ENCODE results near the gene PRDX2.
A peak's percentile ranks its signal among the peaks of the same experiment; 100 is the strongest.

Gene PRDX2

DNA sequence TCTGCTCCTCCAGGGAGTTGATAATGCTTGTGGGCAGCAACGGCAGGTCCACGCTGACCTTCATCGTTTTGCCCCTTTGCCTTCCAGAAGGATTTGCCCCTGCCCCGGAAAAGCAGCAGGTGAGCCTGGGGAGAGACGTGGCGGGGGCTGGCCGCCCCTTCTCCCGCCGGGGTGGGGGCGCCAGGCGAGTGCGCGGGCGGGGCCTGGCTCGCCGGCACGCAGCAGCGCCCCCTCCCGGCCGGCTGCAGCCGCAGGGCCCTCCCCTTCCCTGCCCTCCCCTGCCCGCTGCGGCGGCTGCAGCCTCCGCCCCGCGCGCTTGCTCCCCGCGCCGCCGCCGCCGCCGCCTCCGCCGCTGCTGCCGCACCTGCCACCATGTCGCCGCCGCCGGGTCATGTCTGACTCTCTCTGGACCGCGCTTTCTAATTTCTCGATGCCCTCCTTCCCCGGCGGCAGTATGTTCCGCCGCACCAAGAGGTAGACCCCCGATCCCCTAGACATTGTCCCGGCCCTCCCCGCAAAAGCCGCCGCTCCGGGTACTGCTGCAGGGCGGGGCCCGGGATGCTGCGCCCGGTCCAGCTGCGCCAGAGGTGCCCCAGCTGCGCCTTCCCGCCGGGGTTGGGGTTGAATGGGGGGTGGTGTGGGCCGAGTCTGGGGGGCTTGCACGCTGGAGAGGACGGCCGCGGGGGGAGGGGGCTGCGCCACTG is 36.7 kb upstream of the PRDX2 start, which contains the start of gene MAST1:
Gene MAST1 (plus strand): TSS at position 334 of the 704 bp plus-strand sequence. CDS start 58 bp downstream, at position 392.
- peak within 1 kb of the TSS in 1 of 2 donors; percentile 52 for H3K4me3 ChIP-seq (ENCODE audit: low read length in 2 of 2)
- no peak within 1 kb of the TSS for H3K9ac ChIP-seq (ENCODE audit: low read length in 2 of 2)
- H3K4me1 ChIP-seq (ENCODE audit: control insufficient read depth, insufficient read depth, low read length), result peaks cover 18% of the 10 kb centered on the region
- H3K27ac ChIP-seq (ENCODE audit: low read length), result no peak within 1 kb of the TSS
- no peaks in the 10 kb centered on the region for H3K36me3 ChIP-seq (ENCODE audit: control insufficient read depth in 2 of 2, insufficient read depth in 2 of 2, low read length in 2 of 2)
- H3K27me3 ChIP-seq (ENCODE audit: control insufficient read depth in 1 of 2, insufficient read depth in 2 of 2, low read length in 2 of 2), result peaks cover 75 to 86% of the 10 kb centered on the region in 2 donors
- no peaks in the 10 kb centered on the region for H3K9me3 ChIP-seq (ENCODE audit: control insufficient read depth in 2 of 2, low read length in 2 of 2)

DNA sequence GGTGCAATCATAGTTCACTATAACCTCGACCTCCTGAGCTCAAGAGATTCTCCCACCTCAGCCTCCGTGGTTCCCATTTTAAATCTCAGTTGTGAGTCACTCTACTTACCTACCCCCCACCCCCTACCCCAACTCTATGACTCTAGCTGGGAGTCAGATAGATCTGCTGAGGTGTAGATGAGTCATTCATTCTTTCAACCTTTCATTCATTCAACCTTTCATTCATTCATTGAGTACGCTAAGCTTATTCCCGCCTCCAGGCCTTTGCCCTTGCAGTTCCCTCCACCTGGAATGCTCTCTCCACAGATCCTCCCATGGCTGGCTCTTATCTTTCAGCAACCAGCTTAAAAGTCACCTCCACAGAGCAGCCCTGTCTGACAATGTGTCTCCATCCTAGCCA is 35.6 kb upstream of the PRDX2 start:
- Histone ChIP-seq H3K9me3 (ENCODE audit: control insufficient read depth in 2 of 2, low read length in 2 of 2) (no peaks in the 10 kb centered on the region), H3K27me3 (ENCODE audit: control insufficient read depth in 1 of 2, insufficient read depth in 2 of 2, low read length in 2 of 2) (peaks cover 78 to 91% of the 10 kb centered on the region in 2 donors), H3K27ac (ENCODE audit: low read length) (no peak overlapping the region), H3K4me1 (ENCODE audit: control insufficient read depth, insufficient read depth, low read length) (peaks cover 25% of the 10 kb centered on the region), H3K4me3 (ENCODE audit: low read length in 2 of 2) (no peak overlapping the region), H3K36me3 (ENCODE audit: control insufficient read depth in 2 of 2, insufficient read depth in 2 of 2, low read length in 2 of 2) (no peaks in the 10 kb centered on the region), H3K9ac (ENCODE audit: low read length in 2 of 2) (no peak overlapping the region)

- no peak overlapping the region for H3K9ac ChIP-seq (ENCODE audit: low read length in 2 of 2)
- H3K4me3 ChIP-seq (ENCODE audit: low read length in 2 of 2), result no peak overlapping the region
- H3K4me1 ChIP-seq (ENCODE audit: control insufficient read depth, insufficient read depth, low read length), result peaks cover 25% of the 10 kb centered on the region
- no peaks in the 10 kb centered on the region for H3K36me3 ChIP-seq (ENCODE audit: control insufficient read depth in 2 of 2, insufficient read depth in 2 of 2, low read length in 2 of 2)
- peaks cover 79 to 92% of the 10 kb centered on the region in 2 donors for H3K27me3 ChIP-seq (ENCODE audit: control insufficient read depth in 1 of 2, insufficient read depth in 2 of 2, low read length in 2 of 2)
- H3K27ac ChIP-seq (ENCODE audit: low read length), result no peak overlapping the region
- no peaks in the 10 kb centered on the region for H3K9me3 ChIP-seq (ENCODE audit: control insufficient read depth in 2 of 2, low read length in 2 of 2)
These were observed 34.9 kb upstream of the PRDX2 start for GRCh38 chr19:12836529-12836863.

- Histone ChIP-seq H3K4me1 (ENCODE audit: control insufficient read depth, insufficient read depth, low read length) (peaks cover 19% of the 10 kb centered on the region), H3K36me3 (ENCODE audit: control insufficient read depth in 2 of 2, insufficient read depth in 2 of 2, low read length in 2 of 2) (no peaks in the 10 kb centered on the region), H3K9ac (ENCODE audit: low read length in 2 of 2) (no peak overlapping the region), H3K9me3 (ENCODE audit: control insufficient read depth in 2 of 2, low read length in 2 of 2) (no peaks in the 10 kb centered on the region), H3K27ac (ENCODE audit: low read length) (no peak overlapping the region), H3K4me3 (ENCODE audit: low read length in 2 of 2) (no peak overlapping the region), H3K27me3 (ENCODE audit: control insufficient read depth in 1 of 2, insufficient read depth in 2 of 2, low read length in 2 of 2) (peaks cover 79 to 91% of the 10 kb centered on the region in 2 donors)
These were observed 33.6 kb upstream of the PRDX2 start for GRCh38 chr19:12834976-12835757.

- no peaks in the 10 kb centered on the region for H3K36me3 ChIP-seq (ENCODE audit: control insufficient read depth in 2 of 2, insufficient read depth in 2 of 2, low read length in 2 of 2)
- peaks cover 80 to 92% of the 10 kb centered on the region in 2 donors for H3K27me3 ChIP-seq (ENCODE audit: control insufficient read depth in 1 of 2, insufficient read depth in 2 of 2, low read length in 2 of 2)
- H3K27ac ChIP-seq (ENCODE audit: low read length), result no peak within 1 kb of the TSS
- no peaks in the 10 kb centered on the region for H3K9me3 ChIP-seq (ENCODE audit: control insufficient read depth in 2 of 2, low read length in 2 of 2)
- H3K4me3 ChIP-seq (ENCODE audit: low read length in 2 of 2), result peak within 1 kb of the TSS in 1 of 2 donors; percentile 44
- H3K4me1 ChIP-seq (ENCODE audit: control insufficient read depth, insufficient read depth, low read length), result peaks cover 19% of the 10 kb centered on the region
- H3K9ac ChIP-seq (ENCODE audit: low read length in 2 of 2), result no peak within 1 kb of the TSS
These were observed 33.0 kb upstream of the PRDX2 start, which contains the start of gene RTBDN for GRCh38 chr19:12834566-12834943. TSS of gene RTBDN (minus strand) at chr19:12834579. CDS start at chr19:12829979, 4,600 bp downstream.

- Histone ChIP-seq H3K27me3 (ENCODE audit: control insufficient read depth in 1 of 2, insufficient read depth in 2 of 2, low read length in 2 of 2) (peaks cover 76 to 90% of the 10 kb centered on the region in 2 donors), H3K4me3 (ENCODE audit: low read length in 2 of 2) (peak overlapping the region in 1 of 2 donors; percentile 44)
These were observed 32.4 kb upstream of the PRDX2 start for GRCh38 chr19:12833738-12834565.

DNA sequence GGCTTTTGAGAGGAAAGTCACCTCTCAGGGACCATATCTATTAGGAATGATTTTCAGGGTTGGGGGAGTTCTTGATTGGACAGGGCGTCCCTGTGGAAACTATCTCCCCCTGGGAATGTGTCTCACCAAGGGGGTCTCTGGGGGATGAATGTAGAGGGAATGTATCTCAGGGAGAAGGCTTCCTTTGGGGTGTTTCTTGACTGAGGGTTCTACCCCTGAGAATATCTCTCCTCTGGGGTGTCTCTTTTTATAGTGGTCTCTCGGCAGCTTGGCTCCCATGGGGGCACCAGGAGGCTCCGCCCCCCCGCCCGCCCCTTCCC is 31.8 kb upstream of the PRDX2 start:
- H3K4me1 ChIP-seq (ENCODE audit: control insufficient read depth, insufficient read depth, low read length), result peaks cover 19% of the 10 kb centered on the region
- no peak overlapping the region for H3K27ac ChIP-seq (ENCODE audit: low read length)
- peak overlapping the region in 1 of 2 donors; percentile 8 for H3K4me3 ChIP-seq (ENCODE audit: low read length in 2 of 2)
- H3K36me3 ChIP-seq (ENCODE audit: control insufficient read depth in 2 of 2, insufficient read depth in 2 of 2, low read length in 2 of 2), result no peaks in the 10 kb centered on the region
- H3K9ac ChIP-seq (ENCODE audit: low read length in 2 of 2), result no peak overlapping the region
- H3K27me3 ChIP-seq (ENCODE audit: control insufficient read depth in 1 of 2, insufficient read depth in 2 of 2, low read length in 2 of 2), result peaks cover 80 to 90% of the 10 kb centered on the region in 2 donors
- no peaks in the 10 kb centered on the region for H3K9me3 ChIP-seq (ENCODE audit: control insufficient read depth in 2 of 2, low read length in 2 of 2)

More at GRCh38 chr19:12833738-12834565, 32.4 kb upstream of the PRDX2 start:
- peaks cover 19% of the 10 kb centered on the region for H3K4me1 ChIP-seq (ENCODE audit: control insufficient read depth, insufficient read depth, low read length)
- no peaks in the 10 kb centered on the region for H3K9me3 ChIP-seq (ENCODE audit: control insufficient read depth in 2 of 2, low read length in 2 of 2)
- H3K36me3 ChIP-seq (ENCODE audit: control insufficient read depth in 2 of 2, insufficient read depth in 2 of 2, low read length in 2 of 2), result no peaks in the 10 kb centered on the region
- no peak overlapping the region for H3K9ac ChIP-seq (ENCODE audit: low read length in 2 of 2)
- no peak overlapping the region for H3K27ac ChIP-seq (ENCODE audit: low read length)

DNA sequence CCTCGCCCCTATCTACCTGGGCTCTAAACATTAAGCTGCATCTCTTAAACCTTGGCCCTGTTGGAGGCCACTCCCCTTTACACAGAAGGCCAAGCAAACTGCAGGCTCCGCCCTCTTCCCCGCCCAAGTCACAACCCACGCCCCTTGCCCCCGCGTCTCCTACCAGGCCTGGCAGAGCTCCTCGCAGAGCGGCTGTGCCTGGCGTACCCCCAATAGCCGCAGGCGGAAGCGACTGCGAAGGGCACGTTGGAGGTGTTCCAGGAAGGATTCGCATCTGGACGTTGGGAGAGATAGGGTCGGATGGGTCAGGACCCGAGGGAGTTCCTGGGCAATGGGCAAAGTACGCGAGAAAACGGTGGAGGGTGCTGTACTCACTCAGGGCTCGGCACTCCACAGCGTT is 26.9 kb upstream of the PRDX2 start:
- H3K27ac ChIP-seq (ENCODE audit: low read length), result no peak overlapping the region
- H3K4me1 ChIP-seq (ENCODE audit: control insufficient read depth, insufficient read depth, low read length), result peaks cover 8% of the 10 kb centered on the region
- no peaks in the 10 kb centered on the region for H3K36me3 ChIP-seq (ENCODE audit: control insufficient read depth in 2 of 2, insufficient read depth in 2 of 2, low read length in 2 of 2)
- H3K27me3 ChIP-seq (ENCODE audit: control insufficient read depth in 1 of 2, insufficient read depth in 2 of 2, low read length in 2 of 2), result peaks cover 68 to 69% of the 10 kb centered on the region in 2 donors
- H3K4me3 ChIP-seq (ENCODE audit: low read length in 2 of 2), result no peak overlapping the region
- no peak overlapping the region for H3K9ac ChIP-seq (ENCODE audit: low read length in 2 of 2)
- H3K9me3 ChIP-seq (ENCODE audit: control insufficient read depth in 2 of 2, low read length in 2 of 2), result no peaks in the 10 kb centered on the region

GRCh38 chr19:12825254-12826131 is 23.9 kb upstream of the PRDX2 start:
- Histone ChIP-seq H3K9ac (ENCODE audit: low read length in 2 of 2) (no peak overlapping the region), H3K27me3 (ENCODE audit: control insufficient read depth in 1 of 2, insufficient read depth in 2 of 2, low read length in 2 of 2) (peaks cover 39 to 40% of the 10 kb centered on the region in 2 donors), H3K36me3 (ENCODE audit: control insufficient read depth in 2 of 2, insufficient read depth in 2 of 2, low read length in 2 of 2) (no peaks in the 10 kb centered on the region), H3K4me1 (ENCODE audit: control insufficient read depth, insufficient read depth, low read length) (no peaks in the 10 kb centered on the region), H3K4me3 (ENCODE audit: low read length in 2 of 2) (no peak overlapping the region), H3K27ac (ENCODE audit: low read length) (no peak overlapping the region), H3K9me3 (ENCODE audit: control insufficient read depth in 2 of 2, low read length in 2 of 2) (peaks cover 0 to 3% of the 10 kb centered on the region in 2 donors)

- peaks cover 0 to 3% of the 10 kb centered on the region in 2 donors for H3K9me3 ChIP-seq (ENCODE audit: control insufficient read depth in 2 of 2, low read length in 2 of 2)
- no peak overlapping the region for H3K9ac ChIP-seq (ENCODE audit: low read length in 2 of 2)
- no peak overlapping the region for H3K27ac ChIP-seq (ENCODE audit: low read length)
- no peaks in the 10 kb centered on the region for H3K36me3 ChIP-seq (ENCODE audit: control insufficient read depth in 2 of 2, insufficient read depth in 2 of 2, low read length in 2 of 2)
- no peak overlapping the region for H3K4me3 ChIP-seq (ENCODE audit: low read length in 2 of 2)
- peaks cover 17 to 18% of the 10 kb centered on the region in 2 donors for H3K27me3 ChIP-seq (ENCODE audit: control insufficient read depth in 1 of 2, insufficient read depth in 2 of 2, low read length in 2 of 2)
- no peaks in the 10 kb centered on the region for H3K4me1 ChIP-seq (ENCODE audit: control insufficient read depth, insufficient read depth, low read length)
These were observed 20.2 kb upstream of the PRDX2 start for GRCh38 chr19:12821761-12822160.

All from stomach smooth muscle (tissue), 2 donors.